ES-I3 (cell line): ENCODE results near the gene TMX2.
"Not testable (repeated sequence)": the region's sequence is repeated elsewhere in the genome, so short reads cannot be mapped to it uniquely, and the experiment has no call there.

ENCODE experiments used
- H3K36me3 ChIP-seq: 2 replicates; pipeline ENCODE4 v1.6.1; 2013; ENCODE audit warnings: mild to moderate bottlenecking, low read length, control low read depth, moderate library complexity; ENCODE audit not compliant: insufficient read depth
- H3K4me1 ChIP-seq: 2 replicates; pipeline ENCODE4 v1.6.1; 2013; ENCODE audit warnings: mild to moderate bottlenecking, control low read depth, low read length; ENCODE audit not compliant: insufficient read depth
- H3K9ac ChIP-seq: 2 replicates; pipeline ENCODE4 v1.6.1; 2013; ENCODE audit warnings: low read depth, mild to moderate bottlenecking, low read length, moderate library complexity
- H3K9me3 ChIP-seq: 2 replicates; pipeline ENCODE4 v1.6.1; 2013; ENCODE audit warnings: mild to moderate bottlenecking, low read length, moderate library complexity; ENCODE audit not compliant: control insufficient read depth, insufficient read depth

Gene TMX2, protein sequence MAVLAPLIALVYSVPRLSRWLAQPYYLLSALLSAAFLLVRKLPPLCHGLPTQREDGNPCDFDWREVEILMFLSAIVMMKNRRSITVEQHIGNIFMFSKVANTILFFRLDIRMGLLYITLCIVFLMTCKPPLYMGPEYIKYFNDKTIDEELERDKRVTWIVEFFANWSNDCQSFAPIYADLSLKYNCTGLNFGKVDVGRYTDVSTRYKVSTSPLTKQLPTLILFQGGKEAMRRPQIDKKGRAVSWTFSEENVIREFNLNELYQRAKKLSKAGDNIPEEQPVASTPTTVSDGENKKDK

DNA sequence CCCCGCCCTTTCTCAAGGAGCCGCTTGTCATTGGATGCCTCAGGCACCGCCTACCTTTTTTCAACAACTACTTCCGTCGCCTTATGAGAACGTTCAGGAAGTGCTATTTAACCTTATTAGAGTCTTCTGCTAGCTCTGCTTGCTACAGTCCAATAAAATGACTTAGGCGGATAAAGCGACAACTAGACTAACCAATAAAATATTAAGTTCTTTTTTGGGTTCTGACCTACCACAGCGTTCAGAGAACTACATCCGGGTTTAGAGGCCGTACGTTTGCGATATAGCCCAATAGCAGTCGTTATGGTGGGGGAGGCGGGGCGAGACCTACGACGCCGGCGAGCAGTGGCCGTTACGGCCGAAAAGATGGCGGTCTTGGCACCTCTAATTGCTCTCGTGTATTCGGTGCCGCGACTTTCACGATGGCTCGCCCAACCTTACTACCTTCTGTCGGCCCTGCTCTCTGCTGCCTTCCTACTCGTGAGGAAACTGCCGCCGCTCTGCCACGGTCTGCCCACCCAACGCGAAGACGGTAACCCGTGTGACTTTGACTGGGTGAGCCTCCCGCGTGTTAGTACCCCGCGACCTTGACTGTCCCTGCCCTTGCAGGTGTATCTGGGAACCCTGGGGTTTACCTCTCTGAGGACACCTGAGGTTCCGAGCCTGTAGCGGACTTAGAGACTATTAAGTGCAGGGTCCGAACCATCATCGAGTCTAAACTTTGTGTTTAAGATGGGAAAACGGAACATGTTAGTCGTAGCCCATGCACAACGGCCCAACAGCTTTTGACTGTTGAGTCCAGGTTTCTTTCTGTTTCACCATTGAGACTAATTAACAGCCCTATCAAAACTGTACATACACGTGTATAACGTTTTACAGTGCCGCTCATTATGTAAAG lies at the start of gene TMX2:
TSS of gene TMX2 (plus strand) at position 338 of the 895 bp plus-strand sequence. CDS start at position 364, 26 bp downstream.
- Histone ChIP-seq H3K9me3 (no peaks in the 10 kb centered on the region), H3K9ac (peak within 1 kb of the TSS; percentile 76), H3K4me1 (peaks cover 11% of the 10 kb centered on the region; the same call in 1 of the 2 replicates), H3K36me3 (no peaks in the 10 kb centered on the region)

DNA sequence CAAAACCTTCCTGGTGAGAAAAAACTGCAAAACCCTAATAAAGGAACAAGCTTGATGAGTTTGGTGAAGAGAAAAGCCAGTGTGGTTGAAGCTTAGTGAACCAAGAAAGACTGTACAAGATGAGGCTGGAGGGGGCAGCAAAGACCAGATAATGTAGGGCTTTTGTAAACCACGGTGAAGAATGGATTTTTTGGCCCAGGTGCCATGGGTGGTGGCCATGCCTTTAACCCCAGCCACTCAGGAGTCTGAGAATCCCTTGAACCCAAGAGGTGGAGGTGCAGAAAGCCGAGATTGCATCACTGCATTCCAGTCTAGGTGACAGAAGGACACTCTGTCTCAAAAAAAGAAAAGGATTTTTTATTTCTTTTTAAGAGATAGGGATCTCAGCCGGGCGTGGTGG lies 49.5 kb upstream of the TMX2 start:
- peaks cover 7% of the 10 kb centered on the region; the same call in 1 of the 2 replicates for H3K36me3 ChIP-seq
- H3K9ac ChIP-seq: no peak overlapping the region
- H3K9me3 ChIP-seq: no peaks in the 10 kb centered on the region
- H3K4me1 ChIP-seq: no peaks in the 10 kb centered on the region

DNA sequence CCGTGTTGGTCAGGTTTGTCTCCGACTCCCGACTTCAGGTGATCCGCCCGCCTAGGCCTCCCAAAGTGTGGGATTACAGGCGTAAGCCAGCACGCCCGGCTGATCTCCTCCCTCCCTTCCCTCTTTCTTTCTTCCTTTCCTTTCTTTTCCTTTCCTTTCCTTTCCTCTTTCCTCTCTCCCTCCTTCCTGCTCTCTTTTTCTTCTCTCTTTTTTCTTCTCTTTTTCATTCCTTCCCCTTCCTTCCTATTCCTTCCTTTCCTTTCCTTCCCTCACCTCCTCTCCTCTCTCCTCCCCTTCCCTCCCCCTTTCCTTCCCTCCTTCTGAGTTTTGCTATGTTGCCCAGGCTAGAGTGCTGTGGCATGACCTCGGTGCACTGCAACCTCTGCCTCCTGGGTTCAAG lies 48.4 kb upstream of the TMX2 start:
- no peak overlapping the region for H3K9ac ChIP-seq
- H3K4me1 ChIP-seq: no peaks in the 10 kb centered on the region

DNA sequence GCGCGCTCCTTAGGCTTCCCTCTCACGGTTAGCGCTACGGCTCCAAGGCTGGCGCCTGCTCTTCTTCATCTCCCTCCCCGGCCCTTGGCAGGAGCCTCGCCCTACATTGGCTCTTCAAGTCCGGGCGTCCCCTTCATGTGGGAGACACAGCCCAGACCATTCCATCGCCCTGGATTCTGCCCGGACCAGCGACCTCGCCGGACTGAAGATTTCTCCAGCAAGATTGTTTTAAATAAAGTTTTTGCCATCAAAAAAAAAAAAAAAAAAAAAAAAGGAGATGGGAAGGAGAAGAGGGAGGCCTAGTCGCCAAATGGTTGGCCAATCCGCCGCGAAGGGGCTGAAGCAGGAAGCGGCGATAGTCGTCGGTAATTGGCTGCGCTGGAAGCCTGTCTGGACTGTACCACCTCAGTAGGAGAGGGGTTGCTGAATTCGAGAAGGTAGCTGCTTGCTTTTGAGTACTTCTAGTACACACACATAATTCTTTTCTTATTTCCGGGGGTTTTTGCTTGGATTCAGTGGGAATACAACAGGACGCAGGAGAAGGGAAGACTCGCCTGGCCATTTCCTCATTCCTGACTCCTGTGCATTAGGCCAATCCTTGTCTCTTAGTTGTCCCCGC lies 45.2 kb upstream of the TMX2 start:
- H3K9ac ChIP-seq: peak overlapping the region; percentile 87
- no peaks in the 10 kb centered on the region for H3K4me1 ChIP-seq
- no peaks in the 10 kb centered on the region for H3K9me3 ChIP-seq
- peaks cover 2% of the 10 kb centered on the region; the same call in 1 of the 2 replicates for H3K36me3 ChIP-seq

More for the DNA sequence above, 48.4 kb upstream of the TMX2 start:
- H3K9me3 ChIP-seq: no peaks in the 10 kb centered on the region
- peaks cover 7% of the 10 kb centered on the region; the same call in 1 of the 2 replicates for H3K36me3 ChIP-seq

DNA sequence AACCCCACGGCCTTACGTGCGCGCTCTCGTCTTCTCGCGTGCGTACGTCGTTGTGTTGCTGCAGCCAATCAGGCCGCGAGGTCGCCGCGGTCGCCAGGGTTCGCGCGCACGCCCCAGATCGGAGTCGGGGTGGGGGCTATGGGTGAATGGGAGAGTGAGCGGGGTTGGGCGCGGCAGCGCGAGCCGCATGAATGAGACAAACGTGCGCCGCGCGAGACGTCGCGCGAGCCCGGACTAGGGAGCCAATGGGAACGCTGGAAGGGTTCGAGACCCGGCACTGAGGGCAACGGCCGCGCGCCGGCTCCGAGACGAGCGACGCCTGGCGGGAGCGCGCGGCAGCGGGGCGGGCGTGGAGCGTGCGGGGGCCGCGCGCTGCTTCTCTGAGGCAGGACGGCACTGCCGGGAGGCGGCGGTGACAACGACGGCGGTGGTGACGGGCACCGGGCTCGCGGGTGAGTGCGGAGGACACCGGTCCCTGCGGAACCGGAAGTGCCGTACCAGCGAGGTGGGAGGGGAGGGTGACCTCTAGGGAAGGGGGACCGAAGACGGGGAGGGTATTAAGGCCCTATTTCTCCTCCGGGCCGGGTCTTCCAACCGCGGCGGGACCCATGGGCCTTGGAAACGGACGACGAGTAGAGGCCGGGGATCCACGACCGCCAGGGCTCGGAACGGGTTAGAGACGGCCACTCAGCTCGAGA lies 44.5 kb upstream of the TMX2 start, which contains the start of gene ZDHHC5:
TSS of gene ZDHHC5 (plus strand) at position 379 of the 698 bp plus-strand sequence. CDS start 4,977 bp downstream, outside the sequence.
- Histone ChIP-seq H3K9ac (peak within 1 kb of the TSS; percentile 87), H3K4me1 (no peaks in the 10 kb centered on the region), H3K9me3 (no peaks in the 10 kb centered on the region), H3K36me3 (peaks cover 9% of the 10 kb centered on the region; the same call in 1 of the 2 replicates)

DNA sequence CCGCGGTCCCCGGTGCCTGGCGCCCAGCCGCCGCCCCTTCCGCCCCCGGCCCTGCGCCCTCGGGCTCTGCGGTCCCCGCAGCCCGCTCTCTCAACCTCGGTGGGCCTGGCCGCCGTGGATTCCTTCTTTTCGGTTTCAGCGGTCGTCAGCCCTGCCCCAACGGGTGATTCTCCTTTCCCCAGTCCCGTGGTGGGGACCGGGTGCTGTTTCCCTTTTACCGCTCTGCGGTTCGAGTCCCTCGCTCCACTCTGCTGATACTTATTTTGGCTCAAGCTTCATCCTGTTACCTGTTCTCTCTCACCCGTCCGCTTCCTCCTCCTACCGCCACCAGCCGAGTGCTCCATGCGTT lies 44.0 kb upstream of the TMX2 start:
- Histone ChIP-seq H3K9me3 (no peaks in the 10 kb centered on the region), H3K36me3 (peaks cover 14% of the 10 kb centered on the region; the same call in 1 of the 2 replicates), H3K9ac (peak overlapping the region; percentile 87), H3K4me1 (no peaks in the 10 kb centered on the region)

DNA sequence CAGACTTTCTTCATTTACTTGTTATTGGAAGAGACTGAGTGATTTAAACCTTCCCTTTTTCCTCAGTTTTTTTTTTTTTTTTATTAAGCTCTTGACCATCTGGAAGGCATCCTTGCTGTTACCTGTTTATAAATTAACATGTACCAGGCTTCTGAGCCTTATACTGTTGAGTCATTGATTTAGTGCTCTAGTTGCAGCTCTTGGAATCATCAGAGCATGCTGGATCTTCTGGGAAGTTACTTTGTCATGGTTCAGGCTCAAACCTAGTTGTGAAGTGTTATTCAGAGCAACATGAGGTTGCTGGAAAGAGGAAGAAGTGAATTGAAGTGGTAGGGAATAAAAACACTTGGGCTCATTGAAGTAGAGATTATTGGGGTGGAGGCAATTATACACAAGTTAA lies 38.1 kb upstream of the TMX2 start:
- H3K9ac ChIP-seq: no peak overlapping the region
- no peaks in the 10 kb centered on the region for H3K9me3 ChIP-seq
- peaks cover 14% of the 10 kb centered on the region; the same call in 1 of the 2 replicates for H3K36me3 ChIP-seq
- H3K4me1 ChIP-seq: no peaks in the 10 kb centered on the region

DNA sequence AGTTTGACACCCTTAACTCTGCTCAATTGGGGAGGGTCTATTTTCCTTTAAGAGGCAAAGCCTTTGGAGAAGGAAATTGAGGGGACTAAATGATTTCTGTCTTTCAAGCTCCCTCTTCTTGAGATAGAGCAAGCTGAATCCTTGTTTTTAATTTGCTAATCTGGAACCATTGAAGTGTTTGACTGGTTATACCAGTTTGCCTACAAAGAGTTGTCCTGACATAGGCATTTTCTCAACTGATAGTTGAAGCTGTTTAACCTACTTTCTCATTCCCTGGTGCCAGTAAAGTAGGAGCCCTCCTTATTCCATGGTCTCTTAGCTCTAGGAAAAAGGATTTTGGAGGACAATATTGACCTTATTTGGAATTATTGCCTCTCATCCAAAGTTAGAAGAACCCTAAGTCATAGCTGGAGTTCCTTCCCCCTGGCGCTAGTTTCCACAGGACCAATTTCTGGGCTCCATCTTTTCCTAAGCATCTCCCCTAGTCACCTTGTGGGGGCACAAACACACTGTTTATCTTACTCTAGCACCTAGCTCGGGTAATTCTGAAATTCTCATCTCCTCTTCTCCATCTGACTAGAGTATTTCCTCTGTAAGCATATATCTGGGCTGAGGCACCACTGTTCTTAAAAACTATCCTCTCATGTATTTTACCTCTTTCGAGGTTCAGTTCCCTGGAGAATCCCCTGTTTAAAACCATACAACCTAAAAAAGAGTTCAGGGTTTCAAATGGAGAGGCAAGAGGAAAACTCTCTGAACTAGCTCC lies 37.0 kb upstream of the TMX2 start:
- H3K36me3 ChIP-seq: peaks cover 17% of the 10 kb centered on the region
- H3K9me3 ChIP-seq: no peaks in the 10 kb centered on the region
- no peak overlapping the region for H3K9ac ChIP-seq
- H3K4me1 ChIP-seq: no peaks in the 10 kb centered on the region

DNA sequence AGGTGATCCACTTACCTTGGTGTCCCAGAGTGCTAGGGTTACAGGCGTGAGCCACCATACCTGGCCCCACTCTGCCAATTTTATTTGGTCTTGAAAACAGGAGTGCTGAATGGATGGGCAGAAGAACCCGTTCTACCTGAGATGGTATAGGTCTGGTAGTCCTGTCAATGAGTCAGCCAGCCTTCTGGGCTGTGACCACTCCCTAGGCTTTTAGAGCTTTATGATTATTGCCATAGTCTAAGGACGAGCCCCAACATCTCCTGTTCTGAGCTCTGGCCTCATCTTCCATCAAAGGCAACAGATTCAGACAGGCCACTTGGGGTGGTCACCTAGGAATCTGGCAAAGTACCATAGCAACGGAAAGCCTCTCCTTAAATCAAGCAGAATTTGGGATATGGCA lies 33.0 kb upstream of the TMX2 start:
- Histone ChIP-seq H3K9ac (no peak overlapping the region), H3K9me3 (no peaks in the 10 kb centered on the region), H3K36me3 (peaks cover 7% of the 10 kb centered on the region), H3K4me1 (no peaks in the 10 kb centered on the region; the same call in 1 of the 2 replicates)

DNA sequence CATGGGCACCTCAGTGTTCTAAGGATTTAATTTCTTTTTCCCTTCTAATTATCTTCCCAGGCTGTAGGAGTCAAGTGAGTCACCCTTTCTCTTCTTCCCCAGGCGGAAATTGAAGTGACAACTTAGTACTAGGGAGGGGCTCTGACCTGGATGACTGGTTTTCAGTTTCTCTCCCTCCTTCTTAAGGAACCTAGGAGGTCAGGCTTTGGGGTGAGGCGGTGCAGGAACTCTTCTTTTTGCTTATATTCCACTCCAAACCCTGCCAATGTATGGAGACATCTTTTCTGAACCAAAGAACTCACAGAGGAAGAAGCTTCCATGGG lies 31.9 kb upstream of the TMX2 start:
- H3K36me3 ChIP-seq: peaks cover 7% of the 10 kb centered on the region
- no peak overlapping the region for H3K9ac ChIP-seq
- H3K4me1 ChIP-seq: no peaks in the 10 kb centered on the region; the same call in 1 of the 2 replicates
- no peaks in the 10 kb centered on the region for H3K9me3 ChIP-seq

DNA sequence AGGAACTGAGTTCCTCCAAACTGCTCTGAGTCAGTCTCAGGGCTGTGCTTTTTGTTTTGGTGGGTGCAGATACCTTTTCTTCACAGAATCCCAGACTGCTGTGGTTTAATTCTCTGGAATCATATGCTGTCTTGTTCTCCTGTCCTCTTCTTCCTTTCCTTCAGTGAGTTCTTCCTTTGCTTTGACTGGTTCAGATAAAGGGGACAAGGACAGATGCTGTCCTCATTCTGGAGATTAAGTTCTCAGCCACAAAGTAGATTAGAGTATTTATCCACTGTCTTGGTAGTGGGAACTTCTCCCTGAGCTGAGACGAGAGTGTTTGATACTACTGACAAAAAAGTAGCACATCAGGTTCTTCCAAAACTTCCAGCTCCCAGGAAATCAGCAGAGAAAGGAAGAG lies 31.2 kb upstream of the TMX2 start:
- H3K4me1 ChIP-seq: no peaks in the 10 kb centered on the region; the same call in 1 of the 2 replicates
- H3K9ac ChIP-seq: no peak overlapping the region
- H3K9me3 ChIP-seq: no peaks in the 10 kb centered on the region
- peaks cover 7% of the 10 kb centered on the region for H3K36me3 ChIP-seq

DNA sequence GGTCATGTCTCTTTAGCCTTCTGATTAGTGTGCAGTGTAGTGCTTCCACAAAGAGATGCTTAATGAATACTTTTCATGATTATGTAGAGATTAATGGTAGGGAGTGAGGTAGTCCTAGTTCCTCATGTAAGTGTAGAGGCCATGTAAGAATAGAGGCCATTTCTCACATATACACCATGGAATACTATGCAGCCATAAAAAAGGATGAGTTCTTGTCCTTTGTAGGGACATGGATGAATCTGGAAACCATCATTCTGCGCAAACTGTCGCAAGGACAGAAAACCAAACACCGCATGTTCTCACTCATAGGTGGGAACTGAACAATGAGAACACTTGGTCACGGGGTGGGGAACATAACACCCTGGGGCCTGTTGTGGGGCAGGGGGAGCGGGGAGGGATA lies 21.9 kb upstream of the TMX2 start:
- H3K4me1 ChIP-seq, H3K9me3 ChIP-seq, H3K9ac ChIP-seq: not testable (repeated sequence)
- peaks cover 40% of the 10 kb centered on the region for H3K36me3 ChIP-seq

DNA sequence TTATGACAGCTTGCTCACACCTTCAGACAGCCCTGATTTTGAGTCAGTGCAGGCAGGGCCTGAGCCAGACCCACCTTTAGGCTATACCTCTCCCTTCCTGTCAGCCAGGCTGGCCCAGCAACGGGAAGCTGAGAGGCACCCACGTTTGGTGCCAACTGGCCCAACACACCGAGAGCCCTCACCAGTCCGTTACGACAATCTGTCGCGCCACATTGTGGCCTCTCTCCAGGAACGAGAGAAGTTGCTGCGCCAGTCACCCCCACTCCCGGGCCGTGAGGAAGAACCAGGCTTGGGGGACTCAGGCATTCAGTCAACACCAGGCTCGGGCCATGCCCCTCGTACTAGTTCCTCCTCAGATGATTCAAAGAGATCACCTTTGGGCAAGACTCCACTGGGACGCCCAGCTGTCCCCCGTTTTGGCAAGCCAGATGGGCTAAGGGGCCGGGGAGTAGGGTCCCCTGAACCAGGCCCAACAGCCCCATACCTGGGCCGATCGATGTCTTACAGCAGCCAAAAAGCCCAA lies 13.5 kb upstream of the TMX2 start:
- Histone ChIP-seq H3K36me3 (peaks cover 35% of the 10 kb centered on the region), H3K9me3 (no peaks in the 10 kb centered on the region), H3K4me1 (no peaks in the 10 kb centered on the region), H3K9ac (no peak overlapping the region)
